ENCODE results near the gene ATP6V0A4.

GRCh38 chr7:138662991-138663320 is 135.0 kb downstream of the ATP6V0A4 start:
- TF ChIP-seq, protein P1, sequence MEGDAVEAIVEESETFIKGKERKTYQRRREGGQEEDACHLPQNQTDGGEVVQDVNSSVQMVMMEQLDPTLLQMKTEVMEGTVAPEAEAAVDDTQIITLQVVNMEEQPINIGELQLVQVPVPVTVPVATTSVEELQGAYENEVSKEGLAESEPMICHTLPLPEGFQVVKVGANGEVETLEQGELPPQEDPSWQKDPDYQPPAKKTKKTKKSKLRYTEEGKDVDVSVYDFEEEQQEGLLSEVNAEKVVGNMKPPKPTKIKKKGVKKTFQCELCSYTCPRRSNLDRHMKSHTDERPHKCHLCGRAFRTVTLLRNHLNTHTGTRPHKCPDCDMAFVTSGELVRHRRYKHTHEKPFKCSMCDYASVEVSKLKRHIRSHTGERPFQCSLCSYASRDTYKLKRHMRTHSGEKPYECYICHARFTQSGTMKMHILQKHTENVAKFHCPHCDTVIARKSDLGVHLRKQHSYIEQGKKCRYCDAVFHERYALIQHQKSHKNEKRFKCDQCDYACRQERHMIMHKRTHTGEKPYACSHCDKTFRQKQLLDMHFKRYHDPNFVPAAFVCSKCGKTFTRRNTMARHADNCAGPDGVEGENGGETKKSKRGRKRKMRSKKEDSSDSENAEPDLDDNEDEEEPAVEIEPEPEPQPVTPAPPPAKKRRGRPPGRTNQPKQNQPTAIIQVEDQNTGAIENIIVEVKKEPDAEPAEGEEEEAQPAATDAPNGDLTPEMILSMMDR (IDR thresholded peaks at IDR 0.05), result no peak
- TF ChIP-seq EP300 (IDR thresholded peaks at IDR 0.05) (no peak), POLR2A (IDR thresholded peaks at IDR 0.05; ENCODE audit: low read depth) (no peak), POLR2AphosphoS5 (IDR thresholded peaks at IDR 0.05) (no peak)

All from esophagus muscularis mucosa (tissue), 4 donors.